Measurements from ENCODE around the gene TXNDC11. TPM values are rescaled to one million over a fixed set of nuclear protein-coding genes. Genes with fewer than 3 reads are reported as not detected.

Gene TXNDC11
- total RNA-seq, 1 donor from 2014 or later, result 19.6 TPM

- no peak overlapping the region for H3K27ac Mint-ChIP-seq (ENCODE audit: unreplicated experiment)
- no peak for TF ChIP-seq CTCF (IDR thresholded peaks at IDR 0.05; ENCODE audit: unreplicated experiment)
- H3K27me3 Mint-ChIP-seq (ENCODE audit: unreplicated experiment), result peaks cover 4% of the 10 kb centered on the region
- H3K4me1 Mint-ChIP-seq (ENCODE audit: unreplicated experiment), result no peaks in the 10 kb centered on the region
- H3K9me3 Mint-ChIP-seq (ENCODE audit: unreplicated experiment), result no peaks in the 10 kb centered on the region
- H3K36me3 Mint-ChIP-seq (ENCODE audit: low read depth, unreplicated experiment), result no peaks in the 10 kb centered on the region
- H3K4me3 Mint-ChIP-seq (ENCODE audit: unreplicated experiment), result no peak overlapping the region
- DNase-seq (ENCODE audit: low spot score), result no peak
Observed at GRCh38 chr16:11639925-11640899, 102.4 kb downstream of the TXNDC11 start.

- no peaks in the 10 kb centered on the region for H3K4me1 Mint-ChIP-seq (ENCODE audit: unreplicated experiment)
- H3K36me3 Mint-ChIP-seq (ENCODE audit: low read depth, unreplicated experiment), result no peaks in the 10 kb centered on the region
- no peak for DNase-seq (ENCODE audit: low spot score)
- H3K27me3 Mint-ChIP-seq (ENCODE audit: unreplicated experiment), result peaks cover 5% of the 10 kb centered on the region
- no peaks in the 10 kb centered on the region for H3K9me3 Mint-ChIP-seq (ENCODE audit: unreplicated experiment)
- no peak overlapping the region for H3K4me3 Mint-ChIP-seq (ENCODE audit: unreplicated experiment)
- H3K27ac Mint-ChIP-seq (ENCODE audit: unreplicated experiment), result no peak overlapping the region
- no peak for TF ChIP-seq CTCF (IDR thresholded peaks at IDR 0.05; ENCODE audit: unreplicated experiment)
Observed at GRCh38 chr16:11639008-11639562, 103.6 kb downstream of the TXNDC11 start.

GRCh38 chr16:11638140-11638539 lies 104.5 kb downstream of the TXNDC11 start:
- Mint-ChIP-seq H3K27me3 (ENCODE audit: unreplicated experiment) (peaks cover 5% of the 10 kb centered on the region), H3K36me3 (ENCODE audit: low read depth, unreplicated experiment) (no peaks in the 10 kb centered on the region), H3K27ac (ENCODE audit: unreplicated experiment) (no peak overlapping the region), H3K4me1 (ENCODE audit: unreplicated experiment) (no peaks in the 10 kb centered on the region), H3K9me3 (ENCODE audit: unreplicated experiment) (no peaks in the 10 kb centered on the region), H3K4me3 (ENCODE audit: unreplicated experiment) (no peak overlapping the region)
- DNase-seq (ENCODE audit: low spot score), result no peak
- no peak for TF ChIP-seq CTCF (IDR thresholded peaks at IDR 0.05; ENCODE audit: unreplicated experiment)

- TF ChIP-seq CTCF (IDR thresholded peaks at IDR 0.05; ENCODE audit: unreplicated experiment), result no peak
- Mint-ChIP-seq H3K4me1 (ENCODE audit: unreplicated experiment) (no peaks in the 10 kb centered on the region), H3K9me3 (ENCODE audit: unreplicated experiment) (no peaks in the 10 kb centered on the region), H3K4me3 (ENCODE audit: unreplicated experiment) (no peak overlapping the region), H3K27ac (ENCODE audit: unreplicated experiment) (no peak overlapping the region), H3K36me3 (ENCODE audit: low read depth, unreplicated experiment) (no peaks in the 10 kb centered on the region), H3K27me3 (ENCODE audit: unreplicated experiment) (peaks cover 1% of the 10 kb centered on the region)
- DNase-seq (ENCODE audit: low spot score), result no peak
Observed at GRCh38 chr16:11637320-11637719, 105.3 kb downstream of the TXNDC11 start.
